Measurements from ENCODE around the gene SFMBT1.
A peak's percentile ranks its signal among the peaks of the same experiment; 100 is the strongest.

SFMBT1 gene

GRCh38 chr3:53051929-53052328 is 6.1 kb upstream of the SFMBT1 start:
- no peak overlapping the region for H3K27ac ChIP-seq
- no peaks in the 10 kb centered on the region for H4K20me1 ChIP-seq (ENCODE audit: insufficient read depth)
- H3K4me3 ChIP-seq (IDR thresholded peaks at IDR 0.05; ENCODE audit: insufficient read depth, low read depth, low read length): no peak overlapping the region
- H3K4me2 ChIP-seq: no peak overlapping the region
- H3K36me3 ChIP-seq (ENCODE audit: insufficient read depth): no peaks in the 10 kb centered on the region
- no peak for TF ChIP-seq CTCF (conservative IDR thresholded peaks at IDR 0.05; ENCODE audit: low read depth, low read length)
- H3K79me2 ChIP-seq (ENCODE audit: insufficient read depth, low read depth): no peaks in the 10 kb centered on the region
- H3K9ac ChIP-seq: no peak overlapping the region
- H2AFZ ChIP-seq (ENCODE audit: low read depth): no peak overlapping the region
- no peaks in the 10 kb centered on the region; the same call in 1 of the 2 replicates for H3K27me3 ChIP-seq (ENCODE audit: insufficient read depth, low read depth)
- H3K4me1 ChIP-seq (ENCODE audit: low read depth, poor library complexity, severe bottlenecking): peaks cover 7% of the 10 kb centered on the region

DNA sequence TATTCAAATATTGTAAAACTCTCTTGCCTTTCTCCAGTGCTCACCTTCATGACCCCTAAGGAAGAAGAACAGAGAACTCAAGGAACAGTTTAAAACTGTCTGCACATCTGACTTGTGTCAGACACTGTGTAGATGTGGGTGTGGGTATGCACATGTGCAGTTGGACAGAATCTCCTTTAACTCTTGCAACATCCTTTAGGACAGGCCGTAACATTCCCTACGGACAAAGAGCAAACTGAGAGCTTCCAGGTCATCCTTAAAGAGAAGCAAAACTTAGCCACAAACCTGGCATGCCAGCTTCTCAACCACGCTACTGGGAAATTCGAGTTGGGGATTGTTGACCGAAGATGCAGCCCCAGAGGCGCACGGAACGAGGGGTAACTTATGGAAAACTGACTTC is 4.1 kb upstream of the SFMBT1 start:
- H3K4me1 ChIP-seq (ENCODE audit: low read depth, poor library complexity, severe bottlenecking): peaks cover 7% of the 10 kb centered on the region
- no peak overlapping the region for H3K9ac ChIP-seq
- H2AFZ ChIP-seq (ENCODE audit: low read depth): no peak overlapping the region
- H3K4me2 ChIP-seq: no peak overlapping the region
- no peaks in the 10 kb centered on the region for H3K79me2 ChIP-seq (ENCODE audit: insufficient read depth, low read depth)
- no peak overlapping the region for H3K27ac ChIP-seq
- no peaks in the 10 kb centered on the region for H4K20me1 ChIP-seq (ENCODE audit: insufficient read depth)
- H3K27me3 ChIP-seq (ENCODE audit: insufficient read depth, low read depth): no peaks in the 10 kb centered on the region; the same call in 1 of the 2 replicates
- H3K4me3 ChIP-seq (IDR thresholded peaks at IDR 0.05; ENCODE audit: insufficient read depth, low read depth, low read length): no peak overlapping the region
- no peaks in the 10 kb centered on the region for H3K36me3 ChIP-seq (ENCODE audit: insufficient read depth)
- no peak for TF ChIP-seq CTCF (conservative IDR thresholded peaks at IDR 0.05; ENCODE audit: low read depth, low read length)

- Histone ChIP-seq H3K9ac (peak overlapping the region; percentile 73; the same call in 1 of the 2 replicates), H3K36me3 (ENCODE audit: insufficient read depth) (no peaks in the 10 kb centered on the region), H2AFZ (ENCODE audit: low read depth) (peak overlapping the region; percentile 50), H4K20me1 (ENCODE audit: insufficient read depth) (no peaks in the 10 kb centered on the region), H3K79me2 (ENCODE audit: insufficient read depth, low read depth) (peaks cover 3% of the 10 kb centered on the region; the same call in 1 of the 2 replicates), H3K27me3 (ENCODE audit: insufficient read depth, low read depth) (no peaks in the 10 kb centered on the region; the same call in 1 of the 2 replicates), H3K4me3 (IDR thresholded peaks at IDR 0.05; ENCODE audit: insufficient read depth, low read depth, low read length) (no peak overlapping the region), H3K27ac (peak overlapping the region; percentile 61; the same call in 1 of the 2 replicates), H3K4me2 (peak overlapping the region; percentile 46), H3K4me1 (ENCODE audit: low read depth, poor library complexity, severe bottlenecking) (peaks cover 12% of the 10 kb centered on the region)
- no peak for TF ChIP-seq CTCF (conservative IDR thresholded peaks at IDR 0.05; ENCODE audit: low read depth, low read length)
Observed at GRCh38 chr3:53046171-53047170, 598 bp upstream of the SFMBT1 start.

GRCh38 chr3:53044711-53045517 is 959 bp downstream of the SFMBT1 start:
- Histone ChIP-seq H3K27me3 (ENCODE audit: insufficient read depth, low read depth) (no peaks in the 10 kb centered on the region; the same call in 1 of the 2 replicates), H3K27ac (no peak overlapping the region; the same call in 1 of the 2 replicates), H2AFZ (ENCODE audit: low read depth) (peak overlapping the region; percentile 30; the same call in 1 of the 2 replicates), H4K20me1 (ENCODE audit: insufficient read depth) (no peaks in the 10 kb centered on the region), H3K4me1 (ENCODE audit: low read depth, poor library complexity, severe bottlenecking) (peaks cover 12% of the 10 kb centered on the region), H3K79me2 (ENCODE audit: insufficient read depth, low read depth) (peaks cover 10% of the 10 kb centered on the region; the same call in 1 of the 2 replicates), H3K4me2 (peak overlapping the region; percentile 66), H3K9ac (peak overlapping the region; percentile 12; the same call in 1 of the 2 replicates), H3K36me3 (ENCODE audit: insufficient read depth) (no peaks in the 10 kb centered on the region), H3K4me3 (IDR thresholded peaks at IDR 0.05; ENCODE audit: insufficient read depth, low read depth, low read length) (no peak overlapping the region)
- TF ChIP-seq CTCF (conservative IDR thresholded peaks at IDR 0.05; ENCODE audit: low read depth, low read length): no peak

Data from KMS-11 (cell line).